K562 (cell line): ENCODE measurements around the gene UBA52. TPM values are rescaled to one million over a fixed set of nuclear protein-coding genes. Genes with fewer than 3 reads are reported as not detected.

Experiments used
- ATAC-seq: fragments of 200-7000 bp; cut with Tn5 transposase; 3 replicates; pipeline ENCODE4 v1.9.1; 2020; ENCODE audit warnings: moderate library complexity
- BruUV-seq: library from RNA; stranded (reverse); fragments of 400-500 nt; replicated peaks from 2 replicates; lab custom pipeline; 2021; lab: Mats Ljungman, UMichigan
- CTCF ChIA-PET: fragments of 300-600 bp; formaldehyde crosslinking; extraction: SDS; loops from one replicate; lab custom pipeline; 2021; ENCODE audit warnings: low intra/inter-chr PET ratio; lab: Yijun Ruan, JAX
- POLR2A ChIA-PET: fragments of 300-600, 350-650 bp; sonication (Branson Sonifier 250); formaldehyde crosslinking; extraction: SDS; loops from one replicate; lab custom pipeline; 2021; ENCODE audit warnings: antibody characterized with exemption, inconsistent platforms; lab: Yijun Ruan, JAX
- DNase-seq, 4 experiments: peaks; one replicate each; pipeline versions ENCODE4 v3.0.0 to v3.0.0-alpha.2; 2011 to 2018; ENCODE audit warnings: low spot score in 3 of 4, mixed read lengths in 3 of 4; ENCODE audit errors: extremely low read depth in 1 of 4
- FAIRE-seq: peaks from 2 replicates; lab custom pipeline; 2011; peaks lifted over from hg19 to GRCh38; lab: Jason Lieb, UNC
- H2AFZ ChIP-seq: 2 replicates; pipeline ENCODE4 v1.6.0; 2011; ENCODE audit warnings: low read depth, low read length, control low read depth, inconsistent platforms
- H3K27ac ChIP-seq: fragments of 200-600 bp; 3 replicates; pipeline ENCODE4 v1.8.0; 2011; ENCODE audit warnings: low read depth, mild to moderate bottlenecking, control low read depth, inconsistent platforms, low read length, moderate library complexity, mixed read lengths; ENCODE audit errors: extremely low read depth
- H3K27me3 ChIP-seq, 2 experiments: fragments of 300-600 bp in 1 of 2; 2 replicates in 1 of 2; 3 replicates in 1 of 2; pipeline versions ENCODE4 v1.6.0 to v1.8.0; 2011; ENCODE audit warnings: inconsistent platforms in 2 of 2, low read length in 2 of 2, mild to moderate bottlenecking in 1 of 2, mixed read lengths in 1 of 2, moderate library complexity in 1 of 2; ENCODE audit not compliant: control insufficient read depth in 2 of 2, insufficient read depth in 2 of 2
- H3K36me3 ChIP-seq: fragments of 300-600 bp; 3 replicates; pipeline ENCODE4 v1.8.0; 2011; ENCODE audit warnings: mild to moderate bottlenecking, low read length, inconsistent platforms; ENCODE audit not compliant: control insufficient read depth, insufficient read depth
- H3K4me1 ChIP-seq, 2 experiments: fragments of 200-600 bp in 1 of 2; replicated peaks in 1 of 2; 2 replicates in 1 of 2; 3 replicates in 1 of 2; pipeline versions ENCODE4 v1.5.1 to v1.8.0; 2011; ENCODE audit warnings: inconsistent platforms in 2 of 2, low read length in 2 of 2, mild to moderate bottlenecking in 1 of 2, mixed read lengths in 1 of 2, moderate library complexity in 1 of 2; ENCODE audit not compliant: control insufficient read depth in 2 of 2, insufficient read depth in 2 of 2
- H3K4me2 ChIP-seq: 2 replicates; pipeline ENCODE4 v1.6.1; 2011; ENCODE audit warnings: low read length, control low read depth, inconsistent platforms, mixed read lengths; ENCODE audit not compliant: insufficient read depth
- H3K4me3 ChIP-seq: fragments of 200-600 bp; sonication (generic), shearing (Covaris generic); 2 replicates; pipeline ENCODE4 v1.5.1; 2016; ENCODE audit warnings: control low read depth, inconsistent platforms
- H3K79me2 ChIP-seq: fragments of 200-600 bp; 3 replicates; pipeline ENCODE4 v1.8.0; 2011; ENCODE audit warnings: low read length, inconsistent platforms; ENCODE audit not compliant: control insufficient read depth, insufficient read depth
- H3K9ac ChIP-seq, 2 experiments: 2 replicates each; pipeline versions ENCODE4 v1.6.0 to v1.6.1; 2011; ENCODE audit warnings: low read depth in 2 of 2, low read length in 2 of 2, control low read depth in 1 of 2, inconsistent platforms in 1 of 2, mild to moderate bottlenecking in 1 of 2, mixed read lengths in 1 of 2; ENCODE audit not compliant: insufficient read depth in 1 of 2
- H3K9me1 ChIP-seq: one replicate; pipeline ENCODE4 v1.6.0; 2011; ENCODE audit warnings: inconsistent platforms, mild to moderate bottlenecking, low read length, moderate library complexity; ENCODE audit not compliant: control insufficient read depth, insufficient read depth
- H3K9me3 ChIP-seq: replicated peaks from 2 replicates; pipeline ENCODE4 v1.5.1; 2011; ENCODE audit warnings: low read depth, low read length, inconsistent platforms; ENCODE audit not compliant: control insufficient read depth, insufficient read depth
- H4K20me1 ChIP-seq: replicated peaks from 2 replicates; pipeline ENCODE4 v1.6.1; 2011; ENCODE audit warnings: low read length, inconsistent platforms, mixed read lengths; ENCODE audit not compliant: control insufficient read depth, insufficient read depth
- EWSR1 ChIP-seq: fragments of 450-650 bp; IDR thresholded peaks from 2 replicates; pipeline ENCODE4 v1.6.1; 2018; ENCODE audit warnings: borderline replicate concordance, mild to moderate bottlenecking, low read depth, moderate library complexity; ENCODE audit not compliant: partially characterized antibody
- TAF1 ChIP-seq: IDR thresholded peaks from 2 replicates; pipeline ENCODE4 v1.6.1; 2011; ENCODE audit warnings: mild to moderate bottlenecking, low read length, moderate library complexity; ENCODE audit not compliant: insufficient read depth, control insufficient read depth, severe bottlenecking; ENCODE audit errors: extremely low read depth
- VEZF1 ChIP-seq: fragments of 200-800 bp; sonication (Bioruptor generic); IDR thresholded peaks from 2 replicates; pipeline ENCODE4 v1.6.1; 2017; ENCODE audit warnings: missing genetic modification characterization, missing compliant biosample characterization
- WGBS: fragments of 100-300 bp; shearing (Covaris generic); methylation state at CpG from one replicate; pipeline ENCODE4 v1.1.6; 2016; ENCODE audit warnings: low coverage, mixed read lengths; ENCODE audit not compliant: insufficient coverage; ENCODE audit errors: missing lambda C conversion rate; 5-methylcytosine and 5-hydroxymethylcytosine counted together
- in situ Hi-C: fragments of 300-500 bp; cut with MboI; formaldehyde crosslinking; loops from 4 replicates; pipeline ENCODE4 v1.15.0; 2018; ENCODE audit warnings: inconsistent platforms, mixed read lengths
- intact Hi-C: fragments of 100-400 bp; cut with micrococcal nuclease; formaldehyde crosslinking; loops from 2 replicates; pipeline ENCODE4 v1.14.2; 2022
- polyA plus RNA-seq, 8 experiments: library from polyadenylated mRNA; depleted of rRNA in 4 of 8; stranded (reverse) in 5 of 8; unstranded in 3 of 8; fragments of >200 nt; fragmentation: Nextera tagmentation in 2 of 8; fragmentation: Illumina TruSeq in 1 of 8; extraction: Ambion mirVana in 2 of 8; extraction: Trizol in 1 of 8; gene quantifications; 2 replicates each; pipeline versions ENCODE4 v1.2.1 to v1.2.3, GENCODE V29; 2011 to 2014; ENCODE audit warnings: inconsistent platforms in 1 of 8, missing spikeins in 1 of 8
- total RNA-seq, 7 experiments: library from RNA; depleted of rRNA in 6 of 7; stranded (reverse); fragments of >200 nt in 6 of 7; fragmentation: Illumina TruSeq in 2 of 7; extraction: Trizol in 2 of 7; gene quantifications; 2 replicates each; pipeline versions ENCODE4 v1.2.1 to v1.2.3, GENCODE V29; 2011 to 2021; ENCODE audit warnings: low replicate concordance in 1 of 7

The UBA52 gene
- total and polyA plus RNA-seq, 9 of the 15 experiments (the other 6 are each of a cell fraction or from before 2014, with no cell fraction given): 1,110 to 2,751 (median 1,733) TPM

- ChIA-PET CTCF (no interaction called here), POLR2A (no interaction called here)
- no peaks in the 10 kb centered on the region for H3K36me3 ChIP-seq
- peaks cover 0 to 58% of the 10 kb centered on the region in 2 experiments; a peak in 2 of 5 replicates for H3K4me1 ChIP-seq
- FAIRE-seq: no peak
- no peaks in the 10 kb centered on the region for H3K9me3 ChIP-seq
- H3K79me2 ChIP-seq: no peaks in the 10 kb centered on the region
- peaks cover 25% of the 10 kb centered on the region for H4K20me1 ChIP-seq
- WGBS: 1% methylated on average over 27 of the region's 116 CpGs
- no peaks in the 10 kb centered on the region for H3K9me1 ChIP-seq
- TF ChIP-seq TAF1 (no peak), EWSR1 (no peak), VEZF1 (CRISPR knock-in tag) (peak; percentile 37)
- no peak within 1 kb of the TSS; a peak in 1 of 4 replicates for H3K9ac ChIP-seq
- H3K4me2 ChIP-seq: no peak within 1 kb of the TSS
- peaks cover 38 to 64% of the 10 kb centered on the region in 2 experiments for H3K27me3 ChIP-seq
- intact Hi-C loops: no loop called here
- in situ Hi-C loops: no loop called here
- H3K4me3 ChIP-seq: no peak within 1 kb of the TSS
- DNase-seq: peak in 3 of 4 experiments; percentile 44 to 78 (median 74)
- no peak for ATAC-seq
- H2AFZ ChIP-seq: no peak within 1 kb of the TSS
- no peak within 1 kb of the TSS for H3K27ac ChIP-seq
- no TSS peak for BruUV-seq
Measured at GRCh38 chr19:18606281-18607225, 34.9 kb downstream of the UBA52 start, which contains the start of gene CRLF1. Gene CRLF1 (minus strand): TSS chr19:18606799. CDS start chr19:18606656, 143 bp downstream.
